Stimulated activated CD4-positive, alpha-beta T cell treated with anti-CD3 and anti-CD28 coated beads, Interleukin-4, amount 100 ng/mL, for 4 hours (primary cell): ENCODE data around the gene DNHD1.
A peak's percentile ranks its signal among the peaks of the same experiment; 100 is the strongest.

Experiments used
- DNase-seq, 2 experiments: peaks; one replicate each; pipeline ENCODE4 v3.0.0-alpha.2; 2020

Gene DNHD1, protein sequence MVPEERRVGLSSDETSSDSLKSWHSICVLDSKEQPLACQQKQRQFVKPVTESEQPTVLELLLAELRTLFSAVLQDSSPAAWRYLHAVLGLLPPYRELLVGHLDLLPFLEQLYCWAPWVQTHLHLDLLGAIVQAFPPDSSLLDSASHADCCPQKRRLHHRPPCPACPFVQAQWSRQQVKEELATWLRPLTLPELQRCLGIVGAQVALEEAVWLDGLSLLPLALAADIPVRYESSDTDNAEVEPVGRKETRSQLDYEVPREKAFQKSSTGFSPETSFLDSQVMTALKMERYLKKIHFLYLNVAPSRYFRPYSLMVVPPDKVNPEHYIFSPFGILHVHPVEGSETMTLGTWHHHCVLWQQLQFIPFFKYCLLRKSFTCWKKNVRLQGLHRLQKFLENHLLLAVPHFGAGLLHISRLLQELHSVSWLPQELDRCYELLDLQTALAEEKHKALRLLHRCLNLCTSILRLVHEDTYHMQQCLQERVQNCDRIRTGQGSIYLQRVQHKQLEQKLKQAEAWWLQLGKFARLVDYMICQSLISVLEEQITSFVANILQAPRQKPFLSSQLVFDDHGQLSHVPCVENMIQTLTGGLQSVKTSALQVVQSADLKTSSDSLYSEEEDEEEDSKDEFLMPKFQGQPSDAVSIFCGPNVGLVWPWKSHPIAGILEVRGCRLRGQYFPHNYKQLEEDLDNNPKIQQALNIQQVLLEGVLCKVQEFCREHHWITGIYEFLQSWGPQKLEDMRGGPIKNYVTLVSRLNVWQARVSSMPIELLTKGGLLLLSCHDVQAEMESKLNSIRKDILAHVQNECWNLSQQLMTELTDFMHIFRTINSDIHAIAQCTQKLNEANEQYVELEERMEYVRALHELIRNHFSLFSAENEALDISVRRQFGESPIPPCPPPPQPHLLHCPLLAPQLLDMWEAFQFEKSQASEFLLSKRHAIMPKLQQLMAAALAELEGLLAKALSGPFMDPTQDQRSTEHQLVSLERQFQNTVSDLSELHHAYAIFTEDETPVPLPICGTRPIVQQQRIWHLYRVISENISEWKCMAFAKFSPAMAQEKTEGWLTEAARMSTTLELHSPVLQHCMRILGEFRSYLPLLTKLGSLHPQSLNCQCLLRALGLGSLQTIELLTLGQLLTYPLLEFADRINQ (N-terminal part only)

DNA sequence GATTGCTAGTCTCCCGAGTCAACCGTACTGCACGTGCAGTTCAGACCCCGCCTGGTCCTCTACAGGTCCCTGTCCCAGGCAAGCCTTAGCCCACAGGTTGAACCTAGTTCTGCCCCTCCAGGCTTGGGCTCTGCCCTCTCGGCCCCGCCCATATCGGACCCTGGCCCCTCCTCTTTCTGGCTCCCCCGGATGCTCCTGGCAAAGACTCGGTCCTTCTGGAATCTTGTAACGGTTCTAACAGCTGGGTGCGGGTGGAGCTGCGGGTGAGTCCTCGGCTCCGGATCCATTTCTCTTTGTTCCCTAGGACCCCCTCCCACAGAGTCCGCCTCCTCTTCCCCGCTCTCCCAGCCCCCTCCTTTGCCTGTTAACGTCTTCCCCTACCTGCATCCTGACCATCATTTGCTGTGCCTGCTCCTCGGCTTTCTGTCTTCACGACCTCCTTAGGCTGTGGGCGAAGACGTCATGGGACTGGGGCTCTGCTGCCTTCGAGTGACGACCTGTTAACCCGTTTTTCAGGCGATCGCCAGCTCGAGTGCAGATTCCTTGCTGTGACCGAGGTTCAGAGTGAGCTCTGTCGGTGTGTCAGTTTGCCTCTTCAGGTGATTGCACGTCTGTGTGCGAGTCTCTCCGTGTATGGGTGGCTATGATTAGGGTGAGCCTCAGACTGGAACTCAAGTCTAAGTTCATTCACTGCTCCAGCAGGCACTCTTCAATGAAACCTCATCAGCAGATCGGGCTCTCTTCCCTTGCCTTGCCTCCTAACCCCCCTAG, at the start of gene DNHD1:
Gene DNHD1, plus strand, starts transcription at position 212 of the 771 bp plus-strand sequence. CDS start 936 bp downstream, outside the sequence.
- no peak for DNase-seq

DNA sequence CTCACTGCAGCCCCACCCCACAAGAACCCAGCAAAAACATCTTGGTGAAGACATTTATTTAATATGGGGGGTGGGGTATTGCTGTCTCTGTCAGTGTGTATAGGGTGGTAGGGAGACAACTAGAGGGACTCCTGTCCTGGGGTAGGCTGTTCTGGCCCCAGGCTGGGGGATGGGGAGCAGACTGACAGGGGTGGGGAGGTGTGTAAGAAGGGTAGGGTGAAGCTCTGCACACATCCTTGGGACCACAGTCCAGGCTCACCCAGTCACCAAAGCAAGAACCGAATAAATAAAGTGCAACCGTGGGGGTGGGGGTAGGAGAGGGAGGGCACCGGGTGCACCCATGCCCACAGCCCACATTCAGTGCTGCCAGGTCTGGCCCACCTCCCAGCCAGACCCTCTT, 48.5 kb upstream of the DNHD1 start:
- no peak for DNase-seq

DNA sequence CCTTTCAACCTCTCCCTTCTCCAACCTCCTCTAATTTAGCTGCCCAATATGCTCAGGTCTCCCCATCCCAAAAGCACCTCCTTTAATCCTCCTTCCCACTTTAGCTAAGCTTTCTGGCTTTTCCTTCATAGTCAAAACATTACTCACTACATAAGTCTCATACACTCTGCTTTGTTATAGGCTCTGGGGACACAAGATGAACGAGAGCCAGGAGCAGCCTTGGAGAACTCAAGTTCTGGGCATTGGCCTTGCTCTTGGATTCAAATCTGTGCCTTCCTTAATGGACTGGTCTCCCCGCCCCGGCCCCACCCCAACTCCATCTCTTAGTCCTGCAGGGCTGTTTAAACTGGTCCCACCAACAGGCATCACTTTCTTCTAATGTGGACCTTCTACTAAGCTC, 44.9 kb upstream of the DNHD1 start:
- no peak for DNase-seq

DNA sequence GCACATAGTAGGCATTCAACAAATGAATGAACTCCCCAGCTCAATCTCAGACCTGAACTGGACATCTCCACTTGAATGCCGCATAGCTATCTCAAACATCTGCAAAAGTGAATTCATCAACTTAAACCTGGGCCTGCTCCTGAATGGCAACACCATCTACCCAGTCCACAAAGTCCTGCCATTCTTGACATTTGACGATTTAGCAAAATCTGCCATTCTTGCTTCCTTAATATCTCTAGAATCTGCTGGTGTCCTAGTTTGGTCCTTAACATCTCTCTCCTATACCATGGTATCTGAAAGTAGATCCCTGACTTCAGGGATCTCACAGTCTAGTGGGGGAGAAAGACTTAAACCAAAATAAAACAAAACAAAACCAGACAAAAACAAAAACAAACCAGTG, 43.9 kb upstream of the DNHD1 start:
- no peak for DNase-seq

DNA sequence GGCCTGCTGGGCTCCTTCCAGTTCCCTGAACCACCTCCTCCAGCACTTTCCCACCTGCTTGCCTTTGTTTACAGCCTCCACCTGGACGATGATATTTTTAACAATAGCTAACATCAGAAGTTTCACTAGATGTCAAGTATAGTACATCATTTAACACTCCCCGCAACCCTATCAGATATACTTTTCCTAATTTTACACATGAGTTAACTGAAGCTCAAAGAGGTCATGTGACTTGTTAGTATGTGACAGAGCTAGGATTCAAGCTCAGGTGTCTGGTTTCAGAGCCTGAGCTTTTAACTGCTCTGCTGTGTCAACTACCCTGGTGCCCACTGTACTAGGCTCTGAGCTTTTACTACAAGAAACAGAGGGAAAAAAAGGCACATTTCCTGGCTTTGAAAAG, 42.0 kb upstream of the DNHD1 start:
- DNase-seq = no peak

DNA sequence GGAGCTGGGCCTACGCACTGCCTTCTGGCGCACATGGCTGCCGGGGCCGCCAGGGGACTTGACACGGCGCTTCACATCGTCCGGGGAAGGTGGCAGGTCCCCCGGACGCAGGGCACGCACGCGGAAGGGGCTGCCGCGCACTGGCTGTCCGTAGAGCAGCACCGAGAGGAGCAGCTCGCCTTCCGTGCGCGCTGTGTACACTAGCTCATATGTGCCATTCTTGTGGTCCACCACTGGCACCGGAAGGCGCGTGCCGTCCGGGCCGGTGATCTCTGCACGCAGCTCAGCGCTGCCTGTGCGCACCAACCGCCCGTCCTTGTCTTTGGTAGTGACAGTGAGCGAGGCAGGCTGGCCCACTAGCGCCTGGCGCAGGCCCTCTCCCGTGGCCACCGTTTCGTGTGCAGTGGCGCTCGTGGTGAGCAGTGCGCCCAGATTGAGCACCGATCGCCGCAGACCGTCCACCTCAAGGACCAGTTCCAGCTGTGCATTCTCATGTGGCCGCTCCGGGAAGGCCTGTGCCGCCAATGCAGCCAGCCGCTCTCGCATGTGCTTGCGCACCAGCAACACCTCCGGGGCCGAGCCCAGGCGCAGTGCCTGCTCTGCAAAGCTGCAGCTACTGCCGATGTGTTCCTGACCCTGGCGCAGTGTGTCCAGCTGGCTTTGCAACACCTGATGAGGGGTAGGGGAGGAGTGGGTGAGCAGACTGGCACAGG, 40.6 kb upstream of the DNHD1 start:
- no peak for DNase-seq

DNA sequence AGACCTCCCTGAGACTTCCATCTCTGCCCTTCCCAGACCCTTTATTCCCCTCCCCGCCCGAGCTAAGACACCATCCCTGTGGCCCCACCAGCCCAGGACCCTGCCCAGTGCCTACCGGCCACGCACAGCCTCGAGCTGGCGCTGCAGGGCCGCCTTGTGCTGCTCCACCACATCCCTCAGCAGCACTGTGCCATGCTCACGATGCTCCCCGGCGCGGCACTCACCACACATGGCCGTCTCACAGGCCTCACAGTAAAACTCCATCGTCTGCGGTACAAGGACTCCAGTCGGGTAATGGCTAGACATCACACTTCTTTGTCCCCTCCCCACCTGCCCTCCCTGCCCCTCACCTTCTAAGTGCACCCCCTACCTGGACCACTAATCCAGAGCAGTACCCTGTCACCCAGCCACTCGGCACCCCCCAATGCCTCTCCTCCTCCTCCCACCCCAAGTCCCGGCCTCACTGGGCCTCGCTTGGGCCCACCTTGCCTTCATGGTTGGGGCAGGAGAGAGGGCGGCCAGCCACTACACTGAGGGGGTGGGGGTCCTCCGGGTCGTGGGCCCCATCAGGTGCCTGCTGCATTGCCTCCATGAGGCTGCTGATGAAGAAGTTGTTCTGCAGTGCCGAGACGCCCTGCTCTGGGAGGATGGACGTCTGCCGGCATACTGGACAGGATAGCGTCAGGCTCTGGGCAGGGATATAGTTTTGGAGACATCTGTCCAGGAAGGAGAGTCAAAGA, 39.3 kb upstream of the DNHD1 start:
- DNase-seq = no peak

DNA sequence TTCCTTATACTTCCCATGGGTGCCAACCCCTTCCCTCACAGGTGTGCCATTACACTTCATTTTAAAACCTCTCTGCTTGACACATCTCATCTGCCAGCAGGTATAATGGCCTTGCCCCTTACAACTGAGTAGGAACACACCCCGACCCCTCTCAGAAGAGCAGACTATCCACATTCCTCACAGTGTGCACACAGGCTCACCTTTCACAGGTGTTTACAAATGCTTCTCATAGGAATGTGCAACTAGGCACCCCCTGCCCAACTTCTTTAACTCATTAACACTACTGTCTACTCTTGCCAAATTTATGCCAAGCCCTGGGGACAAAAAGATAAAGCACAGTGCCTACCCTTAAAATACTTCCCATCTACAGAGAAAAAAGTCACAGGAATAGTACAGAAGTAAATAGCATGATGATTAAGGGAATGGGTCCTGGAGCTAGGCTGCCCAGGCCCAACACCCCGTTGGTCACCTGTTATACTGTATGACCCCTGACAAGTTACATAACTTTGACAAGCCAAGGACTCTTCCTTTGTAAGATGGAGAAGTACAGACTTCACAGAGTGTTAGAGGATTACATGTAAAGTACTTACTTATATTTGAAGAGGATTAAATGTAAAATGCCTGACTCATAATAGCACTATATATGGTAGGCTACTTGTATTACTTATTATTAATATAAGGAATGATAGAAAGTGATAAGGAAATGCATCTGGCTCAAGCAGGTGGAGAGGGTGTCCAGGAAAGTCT, 38.6 kb upstream of the DNHD1 start:
- DNase-seq = no peak

DNA sequence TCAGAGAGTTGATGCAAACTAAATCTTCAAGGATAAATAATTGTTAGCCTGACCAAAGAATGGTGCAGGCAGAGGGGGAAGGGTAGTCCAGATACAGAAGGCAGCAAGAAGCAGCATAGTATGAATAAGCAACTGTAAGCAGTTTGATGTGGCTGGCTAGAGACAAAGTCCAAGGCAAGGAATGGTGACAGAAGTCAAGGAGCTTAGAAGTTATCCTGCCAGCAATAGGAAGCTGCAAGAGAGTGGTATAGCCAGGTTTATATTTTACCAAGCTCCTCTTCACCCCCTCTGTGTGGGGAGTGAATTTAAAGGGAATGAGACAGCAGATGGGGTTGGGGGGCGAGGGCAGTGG, 38.0 kb upstream of the DNHD1 start:
- DNase-seq = no peak

DNA sequence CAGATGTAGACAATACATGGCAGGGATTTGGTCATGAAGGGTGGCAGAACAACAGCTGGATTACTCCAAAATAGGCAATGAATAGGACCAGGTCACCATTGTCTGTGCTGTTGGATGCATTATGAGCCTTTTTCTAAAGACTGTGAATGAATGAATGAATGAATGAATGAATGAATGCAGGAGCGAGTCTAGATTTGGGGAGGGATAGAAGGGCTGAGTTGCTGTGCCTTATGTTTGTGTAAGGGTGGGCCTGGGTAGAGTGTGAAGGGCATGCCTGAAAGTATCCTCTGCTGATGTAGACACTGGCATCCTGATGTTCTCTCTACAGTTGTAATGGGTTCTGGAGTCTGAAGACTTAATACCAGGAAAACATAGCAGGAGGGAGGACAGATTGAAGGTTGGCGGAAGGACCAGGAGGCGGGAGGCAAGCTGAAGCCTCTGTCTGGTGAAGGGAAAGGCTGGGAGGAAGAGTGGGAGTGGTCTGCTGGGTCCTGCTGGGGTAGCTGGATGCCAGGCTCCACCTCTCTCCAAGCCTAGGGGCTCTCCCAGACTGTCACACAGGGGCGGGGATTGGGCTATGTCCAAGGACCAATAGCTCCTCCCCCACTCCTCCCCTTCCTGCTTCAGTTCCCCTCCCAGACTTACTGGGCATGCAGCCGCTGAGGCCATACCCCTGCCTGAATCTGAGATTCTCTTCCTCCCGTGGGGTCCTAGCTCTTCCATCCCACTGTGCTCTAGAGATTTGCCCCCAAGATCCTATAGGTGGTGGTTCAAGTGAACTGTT, 28.2 kb upstream of the DNHD1 start:
- no peak for DNase-seq

DNA sequence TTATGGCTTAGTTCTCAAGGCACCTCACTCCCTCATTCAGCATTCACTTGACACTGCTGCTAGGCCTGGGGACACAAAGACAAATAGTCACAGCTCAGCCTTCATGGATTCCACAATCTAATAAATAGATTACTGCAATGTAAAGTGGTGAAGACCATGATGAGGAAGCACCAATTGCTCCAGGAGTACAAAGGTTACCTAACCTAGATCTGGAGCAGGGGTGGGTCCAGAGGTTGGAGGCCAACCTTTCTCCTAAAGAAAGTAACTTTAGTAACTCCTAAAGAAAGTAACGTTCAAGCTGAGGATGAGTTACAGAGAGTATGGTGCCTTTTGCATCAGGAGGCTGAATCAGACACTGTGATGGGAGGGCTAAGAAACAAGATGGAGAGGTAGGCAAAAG, 27.5 kb upstream of the DNHD1 start:
- DNase-seq = no peak

DNA sequence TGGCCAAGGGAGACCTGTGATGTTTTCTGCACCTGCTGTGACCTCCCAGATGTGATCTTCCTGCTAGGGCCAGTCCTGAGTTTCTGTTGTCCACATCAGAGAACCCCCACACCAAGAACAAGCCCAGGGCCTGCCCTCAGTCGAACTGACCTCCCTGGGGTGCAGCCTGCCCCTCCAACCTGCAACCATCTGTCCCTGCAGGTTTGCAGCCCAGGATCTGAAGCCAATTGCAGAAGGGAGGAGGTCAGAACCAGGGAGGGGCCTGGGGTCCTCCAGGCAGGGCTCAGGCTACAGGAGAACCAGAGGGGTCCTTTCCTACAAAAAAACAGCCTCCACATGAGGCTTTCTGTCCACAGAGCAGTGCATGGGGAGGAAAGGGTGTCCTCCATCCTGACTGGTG, 24.1 kb upstream of the DNHD1 start:
- no peak for DNase-seq

DNA sequence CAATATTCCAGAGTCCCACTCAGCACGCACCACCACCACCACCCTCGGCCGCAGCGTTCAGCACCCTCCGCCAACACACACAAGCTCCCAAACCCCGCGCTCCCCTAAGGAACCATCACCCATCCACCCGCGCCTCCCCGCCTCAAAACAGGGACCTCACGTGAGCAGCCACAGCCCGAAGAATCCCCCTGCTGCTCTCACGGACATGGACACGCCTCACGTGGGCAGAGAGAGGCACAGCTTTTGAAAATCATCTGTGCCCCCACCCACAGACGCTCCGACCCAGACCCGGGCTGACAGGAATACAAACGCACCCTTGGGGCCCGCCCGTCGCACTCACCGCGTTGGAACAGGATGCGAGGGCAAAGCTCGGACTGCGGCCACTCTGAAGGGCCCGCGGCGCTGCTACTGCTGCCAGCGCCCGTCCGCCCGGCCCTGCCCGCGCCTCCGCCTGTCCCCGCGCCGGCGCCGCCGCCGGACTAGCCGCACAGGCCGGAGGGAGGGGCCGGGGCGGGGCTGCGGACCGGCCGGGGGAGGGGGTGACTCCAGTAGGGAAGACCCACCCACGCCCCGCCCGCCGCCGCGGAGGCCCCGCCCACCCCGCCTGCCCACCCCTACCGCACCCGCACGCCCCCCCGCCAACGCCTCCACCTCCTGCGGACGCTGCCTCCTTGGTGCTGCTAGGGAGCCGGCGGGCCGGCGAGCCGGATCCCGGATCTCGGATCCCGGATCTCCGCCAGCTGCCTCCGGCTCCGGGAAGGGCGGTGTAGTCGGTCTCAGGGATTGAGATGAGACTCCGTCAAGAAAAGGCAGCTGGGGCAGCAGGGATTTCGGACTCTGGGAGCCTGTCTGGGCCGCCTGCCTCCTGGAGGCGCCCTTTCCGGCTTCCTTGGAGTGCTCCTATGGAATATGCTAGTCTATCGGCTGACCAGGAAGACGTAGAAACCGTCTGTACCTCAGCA, 23.3 kb upstream of the DNHD1 start, which contains the start of gene TRIM3:
Gene TRIM3, minus strand, starts transcription at position 491 of the 962 bp plus-strand sequence. CDS start 8,246 bp downstream, outside the sequence.
- peak; percentile 68 to 73 for DNase-seq

DNA sequence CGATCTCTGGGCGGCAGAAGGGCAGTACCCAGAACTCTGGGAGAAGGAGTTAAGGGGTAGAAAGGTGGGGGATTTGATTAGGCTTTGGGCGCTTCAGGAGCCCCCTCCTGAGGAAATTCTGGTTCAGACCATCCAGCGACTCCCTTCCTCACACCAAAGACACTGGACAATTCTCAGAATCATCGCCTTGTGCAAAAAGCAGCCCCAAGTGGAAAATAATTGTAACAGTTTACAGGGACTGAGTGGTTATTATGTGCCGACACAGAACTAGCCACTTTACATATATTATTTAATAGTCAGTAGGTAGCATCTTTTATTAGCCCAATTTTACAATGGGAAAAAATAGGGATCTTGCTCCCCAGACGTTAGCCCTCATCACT, 22.7 kb upstream of the DNHD1 start:
- no peak for DNase-seq

DNA sequence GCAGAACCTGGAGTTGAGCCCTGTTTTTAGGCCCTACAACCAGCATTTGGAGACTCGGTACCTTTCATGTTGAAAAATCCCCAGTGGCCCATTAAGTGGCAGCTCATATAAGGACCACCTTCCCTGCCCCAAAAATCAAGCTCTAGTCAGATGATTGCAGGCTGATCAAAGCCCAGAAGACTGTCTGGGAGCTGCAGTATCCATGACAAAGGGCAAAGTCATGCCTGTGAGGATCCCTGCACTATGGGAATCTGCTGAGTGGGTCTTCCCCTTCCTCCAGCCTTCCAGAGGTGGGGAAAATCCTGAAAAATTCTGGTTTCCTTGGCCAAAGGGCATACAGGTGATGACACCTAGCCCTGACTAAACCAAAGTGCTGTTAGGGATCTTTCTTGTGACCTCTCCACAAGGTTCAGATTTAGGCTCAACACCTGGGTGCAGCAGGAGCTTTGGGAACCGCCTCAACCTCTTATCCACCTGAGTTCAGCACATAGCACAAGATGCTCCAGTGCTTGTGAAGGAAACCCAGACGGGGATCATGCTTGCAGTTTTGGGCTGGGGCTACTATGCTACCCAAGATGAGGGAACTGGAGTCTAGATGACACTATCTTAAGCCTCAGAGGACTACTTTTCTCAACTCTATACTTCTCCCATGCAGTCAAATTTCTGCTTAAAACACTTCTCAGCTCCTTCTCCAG, 22.1 kb upstream of the DNHD1 start:
- no peak for DNase-seq

DNA sequence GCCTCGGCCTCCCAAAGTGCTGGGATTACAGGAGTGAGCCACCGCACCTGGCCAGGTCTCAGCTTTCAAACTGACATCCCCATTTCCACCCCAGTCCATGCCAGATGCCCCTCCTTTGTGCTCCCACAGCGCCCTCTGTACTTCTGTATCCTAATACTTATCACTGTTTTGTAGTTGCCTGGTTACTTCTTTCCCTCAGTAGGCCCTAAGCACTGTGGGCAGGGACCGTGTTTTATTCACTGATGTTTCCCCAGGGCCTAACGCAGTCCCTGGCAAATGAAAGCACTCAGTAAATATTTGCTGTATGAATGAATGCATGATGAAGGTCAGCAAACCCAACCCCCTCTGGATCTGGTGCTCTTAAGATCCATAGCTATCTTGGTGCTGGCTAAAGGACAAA, 21.1 kb upstream of the DNHD1 start:
- DNase-seq = no peak

DNA sequence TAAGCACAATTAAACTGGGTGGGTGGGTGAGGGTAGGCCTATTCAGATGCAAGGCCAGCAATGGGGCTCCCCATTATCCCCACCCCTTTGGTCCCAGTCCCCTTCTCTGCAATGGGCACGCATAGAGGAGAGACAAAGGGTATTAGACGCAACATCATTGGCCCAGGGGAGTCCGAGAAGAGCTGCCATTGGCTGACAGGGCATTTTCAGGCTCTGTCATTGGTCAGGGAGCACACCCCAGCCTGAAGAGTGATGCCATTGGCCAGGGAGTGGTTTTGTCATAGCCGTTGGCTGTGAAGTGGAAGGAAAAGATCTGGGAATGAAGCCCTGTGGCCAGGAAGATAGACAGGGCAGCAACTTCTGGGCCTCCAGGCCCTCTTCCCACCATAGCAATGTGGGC, 20.5 kb upstream of the DNHD1 start:
- DNase-seq = no peak
